Hematopoietic multipotent progenitor cell (in vitro differentiated cells): Measurements from ENCODE around the gene HIPK3. TPM values are rescaled to one million over a fixed set of nuclear protein-coding genes. Genes with fewer than 3 reads are reported as not detected.

Experiments used
- DNase-seq, 3 donors: peaks; one replicate each; pipeline ENCODE4 v3.0.0-alpha.2; 2011 to 2015; ENCODE audit warnings: low read depth in 2 of 3, low spot score in 2 of 3
- total RNA-seq: library from RNA; depleted of rRNA; stranded (reverse); fragments of >200 nt; gene quantifications from one replicate; pipeline ENCODE4 v1.2.3, GENCODE V29; 2012

HIPK3 gene
- total RNA-seq, 1 donor: 73.0 TPM

DNA sequence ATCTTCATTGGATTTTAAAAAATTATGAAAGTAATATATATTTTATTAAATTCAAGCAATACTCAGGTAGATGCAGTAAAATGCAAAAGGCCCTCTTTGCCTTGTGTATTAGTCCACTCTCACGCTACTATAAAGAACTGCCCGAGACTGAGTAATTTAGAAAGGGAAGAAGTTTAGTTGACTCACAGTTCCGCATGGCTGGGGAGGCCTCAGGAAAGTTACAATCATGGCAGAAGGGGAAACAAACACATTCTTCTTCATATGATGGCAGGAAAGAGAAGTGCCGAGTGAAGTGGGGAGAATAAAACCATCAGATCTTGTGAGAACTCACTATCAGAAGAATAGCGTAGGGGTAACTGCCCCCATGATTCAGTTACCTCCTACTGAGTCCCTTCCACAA, 130.8 kb downstream of the HIPK3 start:
- no peak for DNase-seq

DNA sequence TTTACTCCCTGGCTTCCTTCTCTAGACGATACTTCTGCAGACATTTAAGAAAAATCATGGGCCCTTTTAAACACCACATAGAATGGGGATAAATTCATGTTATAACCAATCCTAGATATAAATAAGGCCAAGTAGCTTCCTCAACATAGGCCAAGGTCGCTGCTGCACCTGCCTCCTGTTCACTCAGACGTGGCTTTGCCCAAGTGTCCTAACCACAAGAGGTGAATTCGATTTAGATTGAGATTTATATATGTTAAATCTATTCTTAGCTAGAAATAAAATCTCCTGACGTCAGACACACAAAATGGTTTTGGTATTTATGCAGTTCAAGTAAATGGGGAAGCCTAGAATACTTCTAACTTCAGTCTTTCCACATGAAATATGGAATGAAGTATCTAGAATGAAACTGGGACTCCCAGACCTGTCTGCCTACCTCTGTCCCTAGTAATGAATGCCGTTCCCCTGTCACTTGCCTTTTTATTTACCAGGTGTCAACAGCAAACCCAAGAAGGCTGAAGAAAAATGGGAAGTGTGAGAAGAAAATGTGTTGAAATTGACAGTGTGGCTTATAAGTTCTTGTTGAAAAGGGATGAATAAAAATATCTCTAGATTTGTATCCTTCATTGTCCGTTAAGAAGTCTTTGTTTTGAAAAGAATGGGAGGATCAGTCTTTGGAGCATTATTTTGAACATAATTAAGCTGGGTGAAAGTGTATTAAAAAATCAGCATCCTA, 131.8 kb downstream of the HIPK3 start:
- no peak for DNase-seq

DNA sequence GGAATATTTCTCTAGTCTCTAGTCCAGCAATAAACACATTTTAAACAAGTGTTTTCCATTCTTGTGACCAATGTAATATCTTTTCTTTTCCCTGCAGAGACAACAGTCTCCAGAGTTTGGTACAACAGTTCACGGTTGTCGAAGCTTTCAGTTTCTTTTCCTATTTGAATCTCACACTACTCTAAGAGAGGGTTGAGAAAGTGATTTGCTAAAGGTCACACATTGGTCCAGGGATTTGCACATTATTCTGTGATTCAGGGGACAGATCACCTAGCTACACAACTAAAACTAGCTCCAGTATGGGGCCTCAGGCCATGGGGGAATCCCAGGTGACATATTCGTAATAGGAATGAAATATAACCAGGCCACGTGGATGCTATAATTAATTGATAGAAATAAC, 132.5 kb downstream of the HIPK3 start:
- DNase-seq: no peak

DNA sequence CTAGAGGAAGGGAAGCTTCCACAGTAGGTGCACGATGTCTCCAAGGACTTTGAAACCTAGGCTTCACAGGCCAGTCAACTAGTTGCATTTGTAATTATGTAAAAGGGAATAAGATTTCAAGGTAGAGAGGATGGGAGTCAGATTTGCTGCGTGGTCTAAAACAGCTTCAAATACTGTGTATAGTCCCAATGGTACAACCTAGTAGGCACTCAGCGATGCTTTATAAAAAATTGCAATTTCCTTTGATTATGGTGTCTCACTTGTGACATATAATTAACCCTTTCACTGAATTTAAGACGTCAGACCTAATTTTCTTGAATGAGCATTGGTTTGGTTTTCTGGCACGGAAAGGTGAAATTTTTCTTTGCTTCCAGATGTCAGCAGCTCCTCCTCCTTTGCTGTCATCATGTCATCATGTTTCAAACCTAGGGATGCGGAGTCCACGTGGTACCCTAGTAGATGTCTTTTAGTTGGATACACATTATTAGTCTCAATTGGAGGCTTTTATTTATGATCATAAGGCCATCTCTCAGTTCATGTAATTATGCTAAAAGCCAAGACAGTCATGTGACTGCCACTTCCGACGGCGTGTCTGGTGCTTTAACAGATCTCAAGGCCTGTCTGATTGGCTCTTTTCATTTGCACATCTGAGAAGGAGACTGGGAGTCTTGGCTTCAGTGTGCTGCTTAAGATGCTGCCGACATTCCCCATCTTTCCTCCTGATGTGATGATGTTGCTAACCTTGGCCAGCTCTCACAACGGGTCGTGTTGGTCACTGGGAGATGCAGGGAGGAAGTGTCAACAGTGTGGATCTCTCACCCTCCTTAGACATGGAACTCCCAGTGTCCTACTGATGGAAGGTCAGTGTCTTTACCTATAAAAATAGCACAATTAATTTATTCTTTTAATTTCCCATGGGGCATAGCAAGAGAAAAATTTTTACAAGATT, 134.0 kb downstream of the HIPK3 start:
- no peak for DNase-seq

DNA sequence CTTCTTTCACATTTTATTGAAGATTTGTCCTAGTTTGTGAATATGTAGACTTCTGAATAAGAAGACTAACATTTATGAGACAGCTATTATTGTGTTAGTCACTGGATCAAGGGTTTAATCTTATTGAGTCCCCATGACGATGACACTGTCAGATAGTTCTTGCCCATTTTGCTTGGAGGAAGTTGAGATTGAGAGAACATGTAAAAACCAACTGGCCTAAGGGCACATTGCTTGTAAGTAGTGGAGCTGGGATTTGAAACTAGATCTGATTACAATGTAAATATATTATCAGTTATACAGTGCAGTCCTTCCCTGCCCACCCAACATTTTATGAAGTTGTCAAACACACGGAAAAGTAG, 134.7 kb downstream of the HIPK3 start:
- no peak for DNase-seq

DNA sequence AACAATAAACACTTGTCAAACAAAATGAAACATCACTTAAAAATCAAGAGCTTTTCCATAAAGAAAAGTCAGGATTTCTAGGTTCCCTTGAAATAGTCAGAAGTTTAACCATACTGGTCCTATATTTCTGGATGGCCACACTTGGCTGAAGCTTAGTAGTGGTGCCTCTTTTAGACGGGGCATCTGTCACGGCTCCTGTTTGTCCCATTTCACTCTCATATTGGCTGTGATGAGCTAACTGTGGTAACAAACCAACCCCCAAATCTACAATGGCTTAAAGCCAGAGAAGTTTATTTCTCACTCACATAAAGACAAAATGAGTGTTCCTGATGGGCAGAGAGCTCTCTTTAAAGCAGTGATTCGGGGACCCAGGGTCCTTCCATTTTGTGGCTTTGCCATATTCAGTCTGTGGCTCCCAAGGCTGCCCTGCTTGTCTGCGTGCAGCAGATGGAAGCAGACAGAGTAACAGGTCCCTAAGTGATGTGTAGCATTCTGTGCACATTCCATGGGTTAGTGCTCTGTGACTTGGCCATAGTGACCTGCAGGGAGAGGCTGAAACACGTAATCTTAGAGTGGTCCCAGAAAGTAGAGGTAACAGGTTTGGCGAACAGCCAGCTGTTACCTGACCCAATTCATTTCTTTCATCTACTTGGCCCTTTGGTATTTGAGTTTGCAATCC, 137.4 kb downstream of the HIPK3 start:
- no peak for DNase-seq

DNA sequence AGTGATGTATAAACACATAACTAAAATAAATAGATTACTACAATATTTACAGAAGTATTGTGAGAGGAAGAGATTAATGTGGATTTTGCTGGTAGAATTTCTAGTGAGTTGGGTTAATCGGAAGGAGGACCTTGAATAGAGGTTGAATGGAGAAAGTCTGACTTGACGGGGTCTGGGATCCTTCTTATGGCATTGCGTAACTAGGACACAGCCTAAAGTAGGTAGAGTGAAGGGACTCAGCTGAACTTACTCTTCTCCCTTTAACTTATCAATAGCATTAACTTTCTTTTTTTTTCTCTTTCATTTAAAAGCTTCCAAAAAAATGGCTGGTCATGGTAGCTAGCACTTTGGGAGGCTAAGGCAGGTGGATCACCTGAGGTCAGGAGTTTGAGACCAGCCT, 139.2 kb downstream of the HIPK3 start:
- no peak for DNase-seq

DNA sequence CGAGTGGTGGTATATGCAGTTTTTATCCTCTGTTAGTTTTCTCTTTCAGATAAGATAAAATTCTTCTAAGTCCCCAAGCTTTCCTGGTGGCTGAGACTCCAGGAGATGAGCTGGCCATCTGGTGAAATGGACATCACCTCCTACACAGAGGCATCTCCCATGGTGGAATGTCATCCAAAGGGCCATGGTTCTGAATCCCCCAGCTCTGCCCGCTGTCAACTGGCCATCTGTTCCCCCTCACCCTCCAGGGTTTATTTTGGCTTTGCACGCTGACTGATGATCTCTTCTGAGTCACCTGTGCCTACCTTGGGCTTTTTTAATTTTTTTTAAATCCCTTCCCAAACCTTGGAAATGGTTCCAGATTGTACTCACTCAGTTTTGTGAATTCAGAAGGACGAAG, 142.2 kb downstream of the HIPK3 start:
- DNase-seq: no peak

DNA sequence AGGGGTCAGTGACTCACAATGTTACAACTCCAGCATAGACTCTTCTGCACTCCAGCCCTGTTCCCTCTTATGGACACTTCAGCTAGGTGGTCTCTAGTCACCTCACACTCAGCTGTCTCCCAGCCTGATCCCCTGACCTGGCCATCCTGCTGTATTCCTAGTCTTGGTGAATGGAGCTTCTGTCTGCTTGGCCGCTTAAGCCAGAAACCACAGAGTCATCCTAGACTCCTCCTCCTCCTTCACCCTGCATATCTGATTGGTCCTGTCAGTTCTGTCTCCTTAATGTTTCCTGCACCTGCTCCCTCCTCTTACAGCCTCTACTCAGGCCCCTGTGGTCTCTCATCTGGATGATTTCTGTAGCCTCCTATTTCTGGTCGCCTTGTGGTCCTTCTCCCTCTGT, 144.9 kb downstream of the HIPK3 start:
- no peak for DNase-seq

DNA sequence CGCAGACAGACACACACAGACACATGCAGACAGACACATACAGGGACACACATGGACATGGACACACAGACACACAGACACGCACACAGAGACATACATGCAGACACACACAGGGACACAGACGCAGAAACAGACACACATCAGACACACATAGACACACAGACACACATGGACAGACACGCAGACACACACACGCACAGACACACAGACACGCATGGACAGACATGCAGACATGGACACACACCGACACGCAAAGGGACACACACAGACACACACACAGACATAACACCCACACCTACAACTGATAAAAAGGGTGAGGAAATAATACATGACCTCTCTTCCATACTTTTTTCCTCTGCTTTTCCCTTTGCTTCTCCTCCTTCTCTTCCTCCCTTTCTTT, 146.2 kb downstream of the HIPK3 start:
- DNase-seq: no peak

DNA sequence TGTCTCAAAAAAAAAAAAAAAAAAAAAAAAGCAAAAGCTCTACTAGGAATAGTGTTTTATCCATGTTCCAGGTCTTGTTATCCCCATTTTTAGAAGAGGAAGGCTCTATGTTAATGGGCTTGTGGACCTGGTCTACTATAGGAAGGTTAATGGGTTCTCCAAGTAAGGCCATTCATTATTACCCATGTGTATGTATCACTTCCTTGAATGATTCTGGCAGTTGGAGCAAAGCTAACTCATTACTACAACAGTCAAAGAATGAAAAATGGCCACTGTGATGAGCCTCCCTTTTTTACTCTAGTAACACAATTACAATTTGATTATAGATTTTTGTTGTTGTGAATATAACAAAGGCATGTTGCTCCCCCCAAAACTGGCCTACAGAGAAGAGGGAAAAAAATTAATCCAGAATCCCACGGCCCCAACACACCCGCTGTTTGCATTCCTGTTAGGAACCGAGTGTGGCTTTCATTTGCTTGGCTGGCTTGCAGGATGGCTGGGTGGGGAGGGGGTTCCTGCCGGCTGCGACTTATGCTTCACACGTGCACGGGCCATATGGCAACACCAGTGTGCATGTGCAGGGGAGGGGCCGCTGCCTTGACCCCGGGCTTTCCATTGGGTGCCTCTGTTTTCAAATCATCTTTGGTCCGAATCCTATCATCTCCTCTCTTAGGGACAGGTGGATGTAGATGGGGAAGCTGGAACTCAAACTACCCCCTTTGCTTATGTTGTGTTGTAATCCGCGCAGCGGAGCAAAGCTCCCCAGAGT, 148.8 kb downstream of the HIPK3 start:
- no peak for DNase-seq

Other genes starting within 250 kb of the HIPK3 start
- 1.9 TPM for gene DEPDC7, start 241.5 kb upstream of the HIPK3 start, total RNA-seq
- gene TCP11L1, start 217.8 kb upstream of the HIPK3 start, total RNA-seq: 21.0 TPM
- gene CSTF3, start 95.9 kb upstream of the HIPK3 start, total RNA-seq: 6.7 TPM
- gene KIAA1549L, start 118.7 kb downstream of the HIPK3 start, total RNA-seq: under 0.01 TPM